Glomerular visceral epithelial cell (primary cell): ENCODE measurements around the gene ATXN7.
A peak's percentile ranks its signal among the peaks of the same experiment; 100 is the strongest.

Source experiments
- DNase-seq: peaks from one replicate; pipeline ENCODE4 v3.0.0-alpha.2; 2016; ENCODE audit errors: extremely low spot score

ATXN7 gene

DNA sequence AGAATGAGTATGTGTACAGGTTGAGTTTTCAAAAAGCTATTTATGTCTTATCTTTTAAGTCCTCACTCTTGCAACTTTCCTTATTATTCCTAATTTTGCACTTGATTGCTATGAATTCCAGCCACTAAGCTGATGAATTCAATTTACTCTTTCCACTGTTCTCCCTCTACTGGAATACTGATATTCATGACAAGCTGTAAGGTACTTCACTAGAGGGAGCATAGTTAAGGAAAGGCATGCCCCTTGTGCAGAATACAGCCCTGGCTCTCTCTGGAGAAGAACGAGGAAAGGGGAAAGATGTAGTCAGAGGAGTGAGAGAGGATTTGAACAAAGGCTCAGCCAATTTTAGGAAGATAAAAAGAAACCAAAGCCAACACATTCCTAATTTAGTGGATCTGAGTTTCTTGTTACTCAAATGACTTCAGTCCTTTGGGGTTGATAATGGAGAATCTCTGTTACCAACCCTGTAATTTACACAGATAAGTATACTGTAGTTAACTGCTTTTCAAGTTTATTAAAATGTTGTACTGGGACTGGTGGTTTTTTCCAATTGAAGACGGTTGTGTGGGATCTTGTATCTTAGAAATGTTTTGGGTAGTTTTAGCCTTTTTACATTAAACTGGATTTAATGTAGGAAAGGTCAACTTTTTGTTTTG, 44.5 kb downstream of the ATXN7 start:
- DNase-seq: no peak

DNA sequence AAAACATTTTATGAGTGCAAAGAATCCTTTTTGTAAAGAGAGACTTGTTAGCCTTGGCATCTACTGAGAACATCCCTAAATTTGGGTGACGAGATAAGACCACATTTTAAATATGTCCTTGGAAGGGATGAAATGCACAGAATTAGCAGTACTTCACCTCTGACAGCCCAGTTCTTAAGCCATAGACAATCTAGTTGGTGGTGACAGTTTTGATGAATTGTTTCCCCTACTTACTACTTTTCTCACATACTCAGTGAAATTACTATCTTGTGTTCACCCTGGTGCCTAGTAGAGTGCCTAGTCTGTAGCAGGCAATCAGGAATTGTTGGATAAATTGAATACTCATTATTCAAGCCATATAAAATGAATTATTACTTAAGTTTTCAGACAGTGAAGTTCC, 45.1 kb downstream of the ATXN7 start:
- DNase-seq: no peak

DNA sequence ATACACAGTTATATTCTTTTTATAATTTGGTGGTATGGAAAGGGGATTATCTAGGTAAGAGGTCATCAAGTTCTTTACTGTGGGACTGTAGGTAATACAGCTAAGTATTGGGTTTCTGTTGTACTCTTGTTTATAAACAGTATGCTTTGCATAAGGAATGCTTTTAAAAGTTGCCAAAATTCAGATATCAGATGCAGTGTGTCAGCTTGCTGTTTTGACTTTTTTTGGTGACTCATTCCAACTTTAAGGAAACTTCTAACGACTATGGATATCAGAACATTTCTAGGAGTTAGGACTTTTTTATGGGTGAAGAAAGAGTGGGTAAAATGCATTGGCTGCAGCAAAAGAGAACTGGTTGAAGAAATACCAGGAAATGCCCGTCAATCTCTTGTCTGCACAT, 45.8 kb downstream of the ATXN7 start:
- no peak for DNase-seq

DNA sequence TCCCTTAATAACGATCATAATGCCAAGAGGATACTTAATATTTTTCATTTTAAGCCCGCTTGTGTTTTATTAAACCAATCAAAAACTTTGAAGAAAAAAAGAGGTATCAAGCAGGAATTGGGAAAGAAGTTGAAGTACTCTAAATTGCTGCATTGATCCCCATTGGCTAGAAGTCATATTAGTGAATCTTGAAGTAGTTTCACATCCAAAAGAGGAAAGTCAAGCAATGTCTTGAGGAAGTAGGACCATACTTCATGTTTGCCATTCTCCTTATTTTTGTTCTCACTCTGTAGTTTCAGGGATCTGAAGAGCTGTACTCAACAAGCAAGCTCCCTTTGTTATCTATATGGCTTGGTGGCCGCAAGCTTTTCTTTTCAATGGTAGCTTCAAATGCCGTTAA, 46.3 kb downstream of the ATXN7 start:
- no peak for DNase-seq

DNA sequence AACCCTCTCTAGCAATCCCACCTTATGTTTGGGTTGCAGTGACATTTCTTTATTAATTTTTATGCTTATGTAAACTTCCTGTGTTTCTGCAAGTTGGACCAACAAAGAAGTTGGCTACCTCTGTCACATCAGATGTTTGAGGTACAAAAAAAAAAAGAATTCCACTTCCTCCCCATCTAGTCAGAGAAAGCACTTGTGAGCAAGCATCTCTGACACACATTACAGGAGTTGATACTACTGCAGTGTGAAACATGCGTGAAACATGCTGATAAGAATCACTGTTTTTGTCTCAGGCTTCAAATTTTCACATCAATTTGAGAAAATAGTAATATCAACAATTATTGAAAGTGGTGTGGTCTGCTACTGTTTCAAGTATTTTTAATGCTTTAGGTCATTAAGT, 47.2 kb downstream of the ATXN7 start:
- no peak for DNase-seq

DNA sequence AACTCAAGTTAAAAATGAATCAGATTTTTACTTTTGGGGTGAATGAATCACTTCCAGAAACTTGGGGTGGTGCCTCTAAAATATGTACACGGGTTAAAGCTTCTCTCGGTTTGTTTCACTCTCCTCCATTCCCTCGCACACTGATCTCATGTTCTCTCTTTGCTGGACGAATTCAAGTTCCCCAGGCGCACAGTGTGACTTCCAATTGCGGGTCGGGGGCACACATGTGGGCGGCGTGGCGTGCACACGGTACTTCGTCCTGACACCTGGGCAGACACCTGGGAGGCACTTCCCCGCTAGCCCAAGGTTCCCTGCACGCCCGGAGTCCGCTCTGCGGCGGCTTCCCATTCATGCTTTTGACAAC, 47.8 kb downstream of the ATXN7 start:
- no peak for DNase-seq

DNA sequence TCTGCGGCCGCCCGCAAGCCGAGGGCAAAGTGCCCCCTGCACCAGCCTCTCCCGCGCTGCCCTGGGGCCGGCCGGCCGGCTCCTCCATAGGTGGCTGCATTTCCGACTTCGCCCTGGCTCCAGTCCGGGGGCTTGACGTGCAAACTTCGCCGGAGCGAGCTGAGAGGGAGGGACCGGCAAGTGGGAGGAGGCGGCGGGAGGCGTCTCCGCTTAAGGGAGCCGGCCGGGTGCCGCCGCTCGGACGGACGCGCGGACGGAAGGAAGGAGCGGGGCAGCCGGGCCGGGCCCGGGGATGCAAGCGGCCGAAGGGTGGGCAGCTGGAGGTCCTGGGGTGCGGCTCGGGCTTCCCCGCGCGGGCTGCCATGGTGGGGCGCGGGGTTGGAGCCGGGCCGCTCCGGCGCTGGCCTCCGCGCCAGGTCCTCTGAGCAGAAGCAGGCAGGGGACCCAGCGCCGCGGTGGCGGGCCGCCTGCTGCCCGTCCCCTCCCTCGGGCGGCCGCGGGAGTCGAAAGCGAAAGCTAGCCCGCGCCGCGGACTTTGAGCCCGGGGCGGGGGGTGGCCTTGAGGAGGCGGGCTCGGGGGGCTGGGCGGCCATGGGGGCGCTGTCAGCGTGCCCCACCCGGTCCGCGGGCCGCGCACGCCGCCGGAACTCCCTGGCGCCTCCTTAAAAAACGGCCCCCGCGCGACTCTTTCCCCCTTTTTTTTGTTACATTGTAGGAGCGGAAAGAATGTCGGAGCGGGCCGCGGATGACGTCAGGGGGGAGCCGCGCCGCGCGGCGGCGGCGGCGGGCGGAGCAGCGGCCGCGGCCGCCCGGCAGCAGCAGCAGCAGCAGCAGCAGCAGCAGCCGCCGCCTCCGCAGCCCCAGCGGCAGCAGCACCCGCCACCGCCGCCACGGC, 48.5 kb downstream of the ATXN7 start, which contains the start of gene SCAANT1:
TSS of gene SCAANT1 (minus strand) at position 511 of the 895 bp plus-strand sequence.
- DNase-seq: peak; percentile 86

DNA sequence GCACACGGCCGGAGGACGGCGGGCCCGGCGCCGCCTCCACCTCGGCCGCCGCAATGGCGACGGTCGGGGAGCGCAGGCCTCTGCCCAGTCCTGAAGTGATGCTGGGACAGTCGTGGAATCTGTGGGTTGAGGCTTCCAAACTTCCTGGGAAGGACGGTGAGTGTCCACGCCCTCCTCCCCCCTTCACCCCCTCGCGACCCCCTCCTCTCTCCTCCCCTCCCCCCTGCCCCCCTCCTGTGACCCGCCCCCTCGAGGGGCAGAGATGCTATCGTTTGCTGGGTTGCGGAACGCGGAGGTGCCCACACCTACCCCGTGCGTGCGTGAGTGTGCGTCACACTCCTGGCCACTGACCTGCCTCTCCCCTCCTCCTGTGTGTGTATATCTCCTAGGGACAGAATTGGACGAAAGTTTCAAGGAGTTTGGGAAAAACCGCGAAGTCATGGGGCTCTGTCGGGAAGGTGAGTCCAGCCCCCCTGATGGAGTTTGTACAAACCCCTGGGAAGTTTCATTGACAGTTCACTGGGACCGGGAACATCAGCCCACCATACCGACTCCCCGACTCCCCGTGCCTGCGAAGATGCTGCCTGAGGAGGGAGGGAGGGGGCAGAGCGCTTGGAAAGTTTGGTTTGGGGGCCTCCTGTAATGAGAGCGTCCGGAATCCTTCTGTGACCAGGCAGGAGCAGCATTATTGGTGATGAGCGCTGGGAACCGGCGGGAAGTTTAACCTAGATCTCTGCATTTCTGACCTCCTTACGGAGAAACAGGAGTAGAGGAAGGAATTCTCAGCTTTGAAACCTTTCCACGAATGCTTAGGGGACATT, 49.3 kb downstream of the ATXN7 start:
- DNase-seq: peak; percentile 58

DNA sequence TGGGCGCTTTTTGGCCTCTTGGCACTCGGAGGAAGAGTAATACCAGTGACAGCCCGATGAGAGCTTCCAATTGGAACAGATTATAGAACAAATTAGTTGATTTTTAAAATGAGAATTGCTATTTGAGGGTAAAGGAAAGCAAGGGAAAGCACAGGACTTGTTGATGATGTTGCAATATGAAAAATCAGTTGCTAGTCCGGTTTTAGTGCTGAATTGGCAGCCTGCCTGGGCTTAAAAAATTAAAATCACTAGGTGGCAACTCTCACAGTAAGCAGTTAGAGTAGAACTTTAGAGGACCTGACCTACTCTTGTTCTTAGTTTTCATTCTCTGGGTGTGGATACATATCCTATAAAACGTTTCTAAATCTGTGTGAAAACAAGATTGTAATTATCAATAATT, 50.6 kb downstream of the ATXN7 start:
- DNase-seq: no peak

DNA sequence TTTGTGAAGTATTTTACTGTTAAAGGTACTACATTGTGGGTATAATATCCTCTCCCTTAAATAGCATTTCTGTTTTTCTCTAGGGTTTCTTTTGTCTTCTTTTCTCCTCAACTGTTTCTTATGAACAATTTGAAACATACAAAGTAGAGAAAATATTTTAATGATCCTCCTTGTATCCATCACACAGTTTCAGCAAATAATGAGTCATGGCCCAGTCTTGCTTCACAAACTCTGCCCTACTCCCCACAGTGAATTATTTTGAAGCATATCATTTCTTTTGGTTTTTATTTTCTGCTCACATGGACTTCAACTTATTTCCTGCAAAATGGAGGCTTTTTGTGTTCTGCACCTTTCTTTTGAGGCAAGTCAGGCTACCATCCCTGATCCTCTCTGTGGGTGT, 54.7 kb downstream of the ATXN7 start:
- no peak for DNase-seq

DNA sequence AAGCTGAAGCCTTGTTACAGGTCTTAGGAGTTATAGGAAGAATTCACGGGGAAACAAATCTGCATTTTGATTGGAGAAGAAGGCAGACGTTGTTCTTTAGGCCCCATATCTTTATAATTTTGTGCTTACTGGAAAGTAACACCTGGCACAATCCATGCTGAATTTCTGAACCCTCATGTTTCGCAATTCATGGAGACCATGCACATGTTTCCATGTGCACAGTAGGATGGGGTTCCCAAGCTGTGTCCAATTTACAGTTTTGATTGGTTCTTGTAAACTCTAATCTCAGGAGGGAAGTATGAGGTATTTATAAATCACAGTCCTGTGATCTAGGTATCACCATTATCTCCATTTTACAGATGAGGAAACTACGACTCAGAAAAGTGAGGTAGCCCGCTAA, 56.3 kb downstream of the ATXN7 start:
- no peak for DNase-seq

DNA sequence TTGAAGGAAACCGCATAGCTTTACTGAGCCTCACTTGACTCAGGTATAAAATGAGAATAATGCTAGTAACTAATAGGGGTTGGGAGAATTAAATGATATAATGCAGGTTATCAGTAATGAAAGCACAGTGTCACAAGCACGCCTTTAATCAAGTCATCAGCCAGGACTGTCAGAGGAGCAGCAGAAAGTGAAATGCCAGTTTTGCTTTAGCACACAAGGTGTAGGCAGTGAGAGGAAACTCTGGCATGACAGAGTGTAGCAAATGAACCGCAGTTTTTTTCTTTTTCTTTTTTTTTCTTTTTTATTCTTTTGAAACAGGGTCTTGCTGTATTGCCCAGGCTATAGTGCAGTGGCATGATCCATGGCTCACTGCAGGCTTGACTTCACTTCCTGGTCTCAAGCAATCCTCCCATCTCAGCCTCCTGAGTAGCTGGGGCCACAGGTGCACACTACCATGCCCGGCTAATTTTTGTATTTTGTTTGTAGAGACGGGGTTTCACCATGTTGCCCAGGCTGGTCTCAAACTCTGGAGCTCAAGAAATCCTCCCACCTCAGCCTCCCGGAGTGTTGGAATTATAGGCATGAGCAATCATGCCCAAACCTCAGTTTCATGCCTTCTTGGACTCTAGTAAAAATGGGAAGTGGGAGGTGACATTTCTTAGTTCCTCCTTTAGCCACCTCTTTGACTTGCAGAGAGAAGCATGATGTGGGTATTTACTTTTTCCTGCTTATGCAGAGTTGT, 58.2 kb downstream of the ATXN7 start:
- no peak for DNase-seq

DNA sequence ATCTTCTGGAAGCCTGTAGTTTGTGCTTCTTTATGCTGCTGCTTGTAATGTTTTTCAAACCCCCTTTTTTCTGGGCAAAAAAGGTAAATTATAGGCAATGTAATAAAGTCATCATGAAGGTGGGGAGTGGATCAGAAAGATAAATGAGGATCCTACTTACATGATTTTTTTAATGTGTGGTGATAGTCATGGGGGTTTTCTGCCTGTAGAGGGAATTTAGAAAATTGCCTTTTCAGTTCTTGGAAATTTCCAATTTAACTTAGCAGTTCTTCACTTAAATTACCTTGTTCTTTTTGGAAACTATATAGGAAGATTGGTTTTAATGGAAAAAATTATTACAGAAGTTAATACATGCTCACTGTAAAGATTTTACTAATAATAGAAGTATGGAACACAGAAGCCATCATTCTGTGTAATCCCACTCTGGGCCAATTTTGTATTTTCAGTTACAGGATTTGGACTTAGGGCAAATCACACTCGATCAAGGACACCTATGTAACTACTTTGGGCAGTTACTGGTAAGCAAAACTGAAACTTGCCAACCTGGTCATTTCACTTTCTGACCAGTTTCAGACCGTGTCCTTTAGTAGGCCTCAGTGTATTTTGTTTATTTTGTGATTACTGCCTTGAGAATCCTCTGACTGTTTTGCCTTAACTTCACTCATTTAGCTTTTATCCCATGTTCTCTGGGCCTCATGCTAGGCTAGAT, 59.0 kb downstream of the ATXN7 start:
- DNase-seq: no peak

DNA sequence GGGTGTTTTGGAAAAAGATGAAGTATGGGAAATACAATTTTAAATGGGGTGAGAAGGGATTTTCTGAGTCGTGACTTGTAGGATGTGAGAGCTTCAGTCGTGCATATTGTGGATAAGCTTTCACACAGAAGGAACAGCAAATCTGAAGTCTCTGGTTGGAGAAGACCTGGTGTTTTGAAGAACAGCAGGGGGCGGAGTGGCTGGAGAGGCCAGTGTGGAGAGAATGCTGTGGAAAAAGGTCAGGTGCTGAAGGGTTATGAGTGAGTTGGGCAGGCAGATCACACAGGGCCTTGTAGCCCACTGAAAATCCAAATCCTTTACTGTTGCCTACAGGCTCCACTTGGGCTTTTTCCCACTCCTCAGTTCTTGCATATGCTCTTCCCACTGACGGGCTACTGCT, 62.6 kb downstream of the ATXN7 start:
- DNase-seq: no peak

DNA sequence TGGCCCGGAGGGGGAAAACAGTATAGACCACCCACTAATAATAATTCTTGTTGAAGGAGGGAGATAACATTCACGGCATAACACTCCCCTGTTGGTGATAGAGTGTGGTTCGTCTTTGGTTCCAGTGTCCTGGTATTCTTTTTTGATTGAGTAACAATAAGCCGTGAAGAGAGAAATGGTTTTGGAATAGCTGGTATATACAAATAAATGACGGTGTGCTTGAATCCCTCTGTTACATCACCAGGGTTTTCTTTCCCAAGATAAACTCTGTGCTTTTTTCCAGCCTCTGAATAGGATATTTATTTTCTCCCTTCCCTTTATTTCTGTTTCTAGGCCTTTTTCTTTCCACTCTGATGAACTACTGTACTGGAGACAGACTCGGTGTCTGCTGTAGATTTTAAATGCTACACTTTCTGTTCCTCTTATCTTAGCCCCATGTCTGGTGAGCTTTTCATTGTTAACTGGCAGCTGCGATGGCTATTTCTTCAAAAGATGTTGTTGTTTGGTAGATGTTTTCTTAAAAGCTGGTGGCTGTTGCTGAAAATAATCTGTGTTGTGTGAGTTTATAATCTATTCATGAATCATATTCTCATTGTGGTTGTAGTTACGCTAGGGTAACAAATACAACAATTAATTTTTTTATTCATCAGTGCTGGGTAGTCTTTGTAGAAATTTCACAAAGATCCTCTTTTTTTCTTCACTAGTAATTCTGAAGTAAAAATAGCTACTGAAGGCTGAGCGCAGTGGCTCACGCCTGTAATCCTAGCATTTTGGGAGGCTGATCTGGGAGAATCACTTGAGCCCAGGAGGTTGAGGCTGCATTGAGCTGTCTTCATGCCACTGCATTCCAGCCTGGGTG, 64.0 kb downstream of the ATXN7 start:
- DNase-seq: no peak

DNA sequence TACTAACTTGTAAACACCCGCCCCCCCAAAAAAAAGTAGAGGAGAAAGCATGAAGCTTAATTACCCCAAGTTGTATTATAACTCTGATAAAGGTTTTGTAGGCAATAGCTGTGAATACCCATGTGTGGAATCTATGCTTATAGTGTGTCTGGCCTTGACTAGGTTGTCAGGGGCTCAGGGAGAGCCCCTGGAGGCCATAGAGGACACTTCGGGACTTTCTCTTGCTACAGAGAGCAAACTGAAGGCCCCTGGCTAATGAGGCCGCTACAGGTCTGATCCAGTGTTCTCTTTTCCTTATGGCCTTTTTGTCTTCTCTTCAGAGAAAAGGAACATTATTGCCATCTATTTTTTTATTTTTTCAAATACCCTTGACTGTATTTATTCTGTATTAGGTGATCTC, 67.6 kb downstream of the ATXN7 start:
- no peak for DNase-seq

DNA sequence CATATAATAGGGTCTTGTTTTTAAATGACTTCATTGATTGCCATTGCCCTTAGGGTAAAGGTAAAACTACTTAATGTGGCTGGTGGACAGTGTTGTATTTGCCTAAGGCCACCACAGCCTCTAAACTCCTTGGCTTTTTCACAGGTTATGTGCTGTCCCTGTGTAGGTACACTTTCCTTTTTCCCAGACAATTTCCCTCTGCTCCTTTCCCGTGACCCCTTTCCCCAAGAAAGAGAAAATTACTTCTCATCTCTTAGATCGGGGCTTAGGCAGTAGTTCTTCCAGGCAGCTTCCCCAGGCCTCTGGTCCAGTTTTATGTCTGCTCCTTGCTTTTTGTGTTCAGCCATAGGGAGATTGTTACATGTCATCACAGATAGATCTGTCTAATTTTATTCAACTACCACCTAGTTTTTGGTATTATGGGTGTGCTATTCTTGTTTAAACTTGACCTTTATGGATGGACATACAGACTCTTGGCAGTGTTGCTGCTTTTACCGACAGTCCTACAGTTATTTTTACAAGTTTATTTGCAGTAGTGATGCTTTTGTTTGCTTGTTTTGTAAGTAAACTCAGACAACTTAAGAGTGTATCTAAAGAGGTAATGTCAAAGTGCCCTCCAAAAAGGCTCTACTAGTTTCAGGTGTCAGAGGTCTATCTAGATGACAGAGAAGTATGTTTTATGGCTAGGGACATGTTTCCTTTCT, 69.0 kb downstream of the ATXN7 start:
- no peak for DNase-seq

DNA sequence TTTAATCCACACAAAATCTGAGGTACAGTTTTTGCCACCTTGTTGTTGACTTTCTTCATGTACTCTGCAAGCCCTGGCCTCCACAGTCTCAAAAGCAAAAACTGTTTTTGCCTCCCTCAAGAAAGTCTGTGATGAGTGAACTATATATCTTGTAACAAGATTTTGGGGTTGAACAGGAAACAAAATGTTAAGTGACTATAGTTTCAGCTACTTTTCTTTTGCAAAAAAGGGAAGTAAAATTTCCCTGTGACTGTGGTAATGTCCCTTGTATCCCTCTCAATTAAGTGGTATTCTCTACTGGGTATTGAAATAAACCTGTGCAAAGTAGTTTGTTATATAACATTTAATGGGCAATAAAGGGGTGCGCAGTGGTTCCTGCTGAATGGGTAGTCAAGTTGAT, 69.8 kb downstream of the ATXN7 start:
- DNase-seq: no peak

DNA sequence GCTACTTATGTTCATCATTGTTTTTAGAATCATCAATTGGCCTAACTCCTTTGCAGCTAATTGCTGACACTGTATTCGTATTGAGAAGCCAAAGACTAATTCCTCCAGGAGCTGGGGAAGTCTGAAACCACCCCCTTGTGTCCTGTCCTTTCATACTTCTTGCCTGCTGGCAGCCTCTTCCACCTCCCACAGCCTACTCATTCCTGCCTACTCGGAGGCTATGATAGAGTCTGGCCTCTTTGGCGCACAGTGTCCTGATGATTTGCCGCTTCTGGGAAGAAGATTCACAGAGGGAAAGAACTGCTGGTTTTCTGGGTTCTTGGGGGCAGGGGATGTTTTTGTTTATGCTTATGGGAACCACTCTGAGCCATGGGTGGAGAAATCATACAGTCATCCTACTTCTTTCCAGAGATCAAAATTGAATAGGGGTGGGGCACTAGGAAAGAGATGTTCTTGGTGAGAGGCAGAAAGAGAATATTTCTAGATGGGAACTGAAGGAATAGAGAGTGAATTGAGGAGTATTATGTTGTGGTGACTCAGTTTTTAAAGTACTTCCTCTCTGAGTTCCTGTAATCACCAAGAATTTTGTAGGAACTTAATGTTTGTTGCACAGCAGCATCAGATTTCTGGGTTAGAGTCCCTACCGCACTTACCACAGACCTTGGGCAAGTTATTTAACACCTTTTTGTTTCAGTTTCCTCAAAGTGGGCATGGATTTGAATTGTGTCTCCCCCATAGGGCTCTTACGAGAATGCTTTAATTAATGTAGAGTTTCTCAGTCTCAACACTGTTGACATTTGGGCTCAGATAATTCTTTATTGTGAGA, 70.6 kb downstream of the ATXN7 start:
- DNase-seq: no peak
